Lung microvascular endothelial cell (primary cell): ENCODE results near the gene DCAF8L1. TPM values are rescaled to one million over a fixed set of nuclear protein-coding genes. Genes with fewer than 3 reads are reported as not detected.
"Not testable (repeated sequence)": the region's sequence is repeated elsewhere in the genome, so short reads cannot be mapped to it uniquely, and the experiment has no call there.

Source experiments
- DNase-seq, 2 donors: peaks; one replicate each; pipeline versions ENCODE4 v3.0.0 to v3.0.0-alpha.2; 2010; ENCODE audit warnings: low read depth in 2 of 2
- total RNA-seq: library from RNA; depleted of rRNA; stranded (reverse); fragments of >200 nt; gene quantifications from 2 replicates; pipeline ENCODE4 v1.2.1, GENCODE V29; 2014

DCAF8L1 gene
- total RNA-seq, result not detected in 2 replicates

GRCh38 chrX:27981349-27981748 is at the start of gene DCAF8L1:
Gene DCAF8L1, minus strand, starts transcription at chrX:27981449. Its CDS starts 115 bp downstream, at chrX:27981334.
- no peak for DNase-seq

GRCh38 chrX:28022371-28022770 is 41.1 kb upstream of the DCAF8L1 start:
- DNase-seq, result no peak

- no peak for DNase-seq
Observed at GRCh38 chrX:28016823-28017222, 35.6 kb upstream of the DCAF8L1 start.

GRCh38 chrX:28015993-28016392 is 34.7 kb upstream of the DCAF8L1 start:
- no peak for DNase-seq

- DNase-seq, result no peak
Observed at GRCh38 chrX:28010875-28011274, 29.6 kb upstream of the DCAF8L1 start.

- no peak for DNase-seq
Observed at GRCh38 chrX:27998666-27999065, 17.4 kb upstream of the DCAF8L1 start.

- no peak for DNase-seq
Observed at GRCh38 chrX:27997622-27998021, 16.4 kb upstream of the DCAF8L1 start.

- DNase-seq, result no peak
Observed at GRCh38 chrX:27996132-27996531, 14.9 kb upstream of the DCAF8L1 start.

GRCh38 chrX:27995611-27996010 is 14.4 kb upstream of the DCAF8L1 start:
- DNase-seq, result no peak

- no peak for DNase-seq
Observed at GRCh38 chrX:27987862-27988646, 6.8 kb upstream of the DCAF8L1 start.

- not testable (repeated sequence) for DNase-seq
Observed at GRCh38 chrX:27976934-27977333, 4.3 kb downstream of the DCAF8L1 start.

GRCh38 chrX:27976284-27976683 is 5.0 kb downstream of the DCAF8L1 start:
- no peak for DNase-seq

GRCh38 chrX:27968878-27969277 is 12.4 kb downstream of the DCAF8L1 start:
- DNase-seq, result no peak

GRCh38 chrX:27968352-27968751 is 12.9 kb downstream of the DCAF8L1 start:
- no peak for DNase-seq

GRCh38 chrX:27966955-27967354 is 14.3 kb downstream of the DCAF8L1 start:
- peak in 1 of 2 donors; percentile 23 for DNase-seq

- DNase-seq, result no peak
Observed at GRCh38 chrX:27966492-27966891, 14.8 kb downstream of the DCAF8L1 start.

GRCh38 chrX:27965348-27965747 is 15.9 kb downstream of the DCAF8L1 start:
- DNase-seq, result not testable (repeated sequence)

GRCh38 chrX:27964432-27964831 is 16.8 kb downstream of the DCAF8L1 start:
- no peak for DNase-seq

GRCh38 chrX:27960410-27960809 is 20.8 kb downstream of the DCAF8L1 start:
- DNase-seq, result not testable (repeated sequence)

- DNase-seq, result no peak
Observed at GRCh38 chrX:27953171-27953570, 28.1 kb downstream of the DCAF8L1 start.

- no peak for DNase-seq
Observed at GRCh38 chrX:27933361-27933760, 47.9 kb downstream of the DCAF8L1 start.
